K562 (cell line): ENCODE measurements around the gene VEZF1.

ENCODE experiments used
- ARID3A ChIP-seq: IDR thresholded peaks from 2 replicates; pipeline ENCODE4 v1.6.1; 2012; ENCODE audit warnings: low read depth, low read length, improper control_type of control experiment, borderline replicate concordance
- CHCHD3 ChIP-seq: fragments of 250-450 bp; sonication (Bioruptor Pico); IDR thresholded peaks from 2 replicates; pipeline ENCODE4 v2.1.2; 2022; ENCODE audit warnings: mild to moderate bottlenecking
- GATAD2B ChIP-seq: fragments of 450-650 bp; IDR thresholded peaks from 2 replicates; pipeline ENCODE4 v1.6.1; 2017; ENCODE audit warnings: mild to moderate bottlenecking, borderline replicate concordance
- HOMEZ ChIP-seq: fragments of 250-450 bp; sonication (Bioruptor Pico); IDR thresholded peaks from 2 replicates; pipeline ENCODE4 v1.4.0; 2020; ENCODE audit warnings: mild to moderate bottlenecking, moderate library complexity
- OTX1 ChIP-seq: fragments of 450-650 bp; formaldehyde crosslinking; IDR thresholded peaks from 2 replicates; pipeline ENCODE4 v1.4.0; 2022; ENCODE audit warnings: mild to moderate bottlenecking
- RCOR1 ChIP-seq, 2 experiments: IDR thresholded peaks; 2 replicates each; pipeline ENCODE4 v1.6.1; 2012; ENCODE audit warnings: low read depth in 2 of 2, low read length in 2 of 2, borderline replicate concordance in 1 of 2, improper control_type of control experiment in 1 of 2
- TAF15 ChIP-seq: fragments of 200-400 bp; formaldehyde crosslinking; IDR thresholded peaks from 2 replicates; pipeline ENCODE4 v1.6.1; 2017; ENCODE audit warnings: mild to moderate bottlenecking, low read depth, low read length, moderate library complexity
- TCF3 ChIP-seq: sonication (generic); formaldehyde crosslinking; IDR thresholded peaks from 2 replicates; pipeline ENCODE4 v1.4.0; 2020; ENCODE audit warnings: mild to moderate bottlenecking, missing genetic modification reagents
- ZNF263 ChIP-seq: sonication (generic); formaldehyde crosslinking; IDR thresholded peaks from 2 replicates; pipeline ENCODE4 v1.8.0; 2022; ENCODE audit warnings: mild to moderate bottlenecking, missing genetic modification reagents, borderline replicate concordance

- no peak for TF ChIP-seq ZNF263
- TF ChIP-seq TAF15 = no peak
- no peak for TF ChIP-seq RCOR1 (IDR thresholded peaks at IDR 0.05; ENCODE audit: borderline replicate concordance in 1 of 2, low read depth in 2 of 2, low read length in 2 of 2)
- no peak for TF ChIP-seq GATAD2B
- no peak for TF ChIP-seq HOMEZ (CRISPR knock-in tag)
- no peak for TF ChIP-seq CHCHD3 (CRISPR knock-in tag)
- no peak for TF ChIP-seq ARID3A
- TF ChIP-seq TCF3 = no peak
- TF ChIP-seq OTX1 = no peak
Observed at GRCh38 chr17:57927048-57927723, 60.9 kb downstream of the VEZF1 start.
